A673 (cell line): ENCODE data around the gene DCAF16. TPM values are rescaled to one million over a fixed set of nuclear protein-coding genes. Genes with fewer than 3 reads are reported as not detected.
A peak's percentile ranks its signal among the peaks of the same experiment; 100 is the strongest.

Experiments
- BruUV-seq: library from RNA; stranded (reverse); fragments of 400-500 nt; replicated peaks from 2 replicates; lab custom pipeline; 2021; lab: Mats Ljungman, UMichigan
- CTCF ChIA-PET: fragments of 300-600 bp; sonication (Branson Sonifier 250); formaldehyde crosslinking; loops from one replicate; lab custom pipeline; 2022; ENCODE audit warnings: antibody characterized with exemption; lab: Charles Lee
- POLR2A ChIA-PET: fragments of 300-600 bp; sonication (Branson Sonifier 250); formaldehyde crosslinking; loops from one replicate; lab custom pipeline; 2022; ENCODE audit warnings: antibody characterized with exemption; ENCODE audit not compliant: low non-redundant PET; lab: Charles Lee
- DNase-seq: peaks from one replicate; pipeline ENCODE4 v3.0.0-alpha.2; 2015; ENCODE audit warnings: low spot score
- H3K27ac ChIP-seq: fragments of 200-600 bp; sonication (generic); 2 replicates; pipeline ENCODE4 v1.5.1; 2016; ENCODE audit warnings: mixed run types, low read depth, mild to moderate bottlenecking, mixed read lengths, antibody characterized with exemption, low read length; ENCODE audit not compliant: poor library complexity, severe bottlenecking
- H3K27me3 ChIP-seq: fragments of 200-600 bp; sonication (generic); replicated peaks from 2 replicates; pipeline ENCODE4 v1.6.1; 2017; ENCODE audit warnings: mixed run types, low read depth, mild to moderate bottlenecking, mixed read lengths, antibody characterized with exemption, low read length; ENCODE audit not compliant: insufficient read depth, poor library complexity
- H3K36me3 ChIP-seq: fragments of 200-600 bp; sonication (generic); 2 replicates; pipeline ENCODE4 v1.6.1; 2016; ENCODE audit warnings: mixed run types, mild to moderate bottlenecking, mixed read lengths, antibody characterized with exemption, low read length; ENCODE audit not compliant: insufficient read depth, poor library complexity, severe bottlenecking
- H3K4me1 ChIP-seq: fragments of 200-600 bp; sonication (generic); 2 replicates; pipeline ENCODE4 v1.6.1; 2017; ENCODE audit warnings: mixed run types, mild to moderate bottlenecking, mixed read lengths, antibody characterized with exemption, low read length; ENCODE audit not compliant: insufficient read depth, poor library complexity, severe bottlenecking
- H3K4me3 ChIP-seq: fragments of 200-600 bp; sonication (generic); 2 replicates; pipeline ENCODE4 v1.5.1; 2016; ENCODE audit warnings: low read depth, mixed run types, mild to moderate bottlenecking, mixed read lengths, low read length; ENCODE audit not compliant: poor library complexity, severe bottlenecking
- H3K9me3 ChIP-seq: fragments of 200-600 bp; sonication (generic); 2 replicates; pipeline ENCODE4 v1.6.1; 2016; ENCODE audit warnings: mixed run types, low read depth, mild to moderate bottlenecking, mixed read lengths, antibody characterized with exemption, low read length; ENCODE audit not compliant: poor library complexity, severe bottlenecking
- EZH2 ChIP-seq: fragments of 200-600 bp; sonication (generic); IDR thresholded peaks from 2 replicates; pipeline ENCODE4 v1.6.1; 2017; ENCODE audit warnings: borderline replicate concordance, low read depth, mild to moderate bottlenecking, mixed read lengths, antibody characterized with exemption, low read length; ENCODE audit not compliant: poor library complexity, severe bottlenecking
- intact Hi-C: fragments of 100-400 bp; cut with micrococcal nuclease; formaldehyde crosslinking; loops from one replicate; pipeline ENCODE4 v1.10.0; 2022; ENCODE audit not compliant: unreplicated experiment
- total RNA-seq: library from RNA; stranded (reverse); gene quantifications from 2 replicates; pipeline ENCODE4 v1.2.3, GENCODE V29; 2021
- TF ChIP-seq, protein P1 (sequence below): fragments of 300-800, 200-600 bp; sonication (generic); conservative IDR thresholded peaks from 2 replicates; pipeline ENCODE4 v1.5.1; 2017; ENCODE audit warnings: low read depth, mild to moderate bottlenecking, antibody characterized with exemption, low read length, moderate library complexity, mixed read lengths

Gene DCAF16
- total RNA-seq, 1 experiment from 2014 or later, result 59.5 TPM

DNA sequence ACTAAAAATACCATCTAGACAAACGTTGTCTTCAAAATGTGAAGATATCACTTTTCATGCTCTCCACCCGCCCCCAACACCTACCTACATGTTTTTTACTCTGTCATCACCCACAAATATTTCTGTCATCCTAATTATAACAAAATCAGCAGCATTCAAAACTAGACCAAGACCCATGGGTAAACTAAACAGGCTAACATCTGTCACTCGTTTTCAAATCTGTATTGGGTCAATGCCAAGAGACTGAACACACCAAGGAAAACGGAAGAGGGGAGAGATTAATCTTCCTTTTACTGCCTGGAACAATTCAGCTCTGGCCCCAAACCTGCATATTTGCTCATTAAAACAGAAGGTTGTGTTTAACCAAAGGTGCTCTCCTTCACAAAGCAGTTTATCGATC, 46.6 kb downstream of the DCAF16 start:
- peak; percentile 48 for DNase-seq
- Histone ChIP-seq H3K4me1 (no peaks in the 10 kb centered on the region), H3K36me3 (no peaks in the 10 kb centered on the region), H3K27ac (no peak overlapping the region), H3K4me3 (no peak overlapping the region), H3K9me3 (peaks cover 3% of the 10 kb centered on the region), H3K27me3 (no peaks in the 10 kb centered on the region)
- CTCF ChIA-PET, result no interaction called here
- POLR2A ChIA-PET, result no interaction called here
- BruUV-seq, result no TSS peak
- TF ChIP-seq, protein P1, sequence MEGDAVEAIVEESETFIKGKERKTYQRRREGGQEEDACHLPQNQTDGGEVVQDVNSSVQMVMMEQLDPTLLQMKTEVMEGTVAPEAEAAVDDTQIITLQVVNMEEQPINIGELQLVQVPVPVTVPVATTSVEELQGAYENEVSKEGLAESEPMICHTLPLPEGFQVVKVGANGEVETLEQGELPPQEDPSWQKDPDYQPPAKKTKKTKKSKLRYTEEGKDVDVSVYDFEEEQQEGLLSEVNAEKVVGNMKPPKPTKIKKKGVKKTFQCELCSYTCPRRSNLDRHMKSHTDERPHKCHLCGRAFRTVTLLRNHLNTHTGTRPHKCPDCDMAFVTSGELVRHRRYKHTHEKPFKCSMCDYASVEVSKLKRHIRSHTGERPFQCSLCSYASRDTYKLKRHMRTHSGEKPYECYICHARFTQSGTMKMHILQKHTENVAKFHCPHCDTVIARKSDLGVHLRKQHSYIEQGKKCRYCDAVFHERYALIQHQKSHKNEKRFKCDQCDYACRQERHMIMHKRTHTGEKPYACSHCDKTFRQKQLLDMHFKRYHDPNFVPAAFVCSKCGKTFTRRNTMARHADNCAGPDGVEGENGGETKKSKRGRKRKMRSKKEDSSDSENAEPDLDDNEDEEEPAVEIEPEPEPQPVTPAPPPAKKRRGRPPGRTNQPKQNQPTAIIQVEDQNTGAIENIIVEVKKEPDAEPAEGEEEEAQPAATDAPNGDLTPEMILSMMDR, result no peak
- TF ChIP-seq EZH2, result no peak
- intact Hi-C loops, result no loop called here

DNA sequence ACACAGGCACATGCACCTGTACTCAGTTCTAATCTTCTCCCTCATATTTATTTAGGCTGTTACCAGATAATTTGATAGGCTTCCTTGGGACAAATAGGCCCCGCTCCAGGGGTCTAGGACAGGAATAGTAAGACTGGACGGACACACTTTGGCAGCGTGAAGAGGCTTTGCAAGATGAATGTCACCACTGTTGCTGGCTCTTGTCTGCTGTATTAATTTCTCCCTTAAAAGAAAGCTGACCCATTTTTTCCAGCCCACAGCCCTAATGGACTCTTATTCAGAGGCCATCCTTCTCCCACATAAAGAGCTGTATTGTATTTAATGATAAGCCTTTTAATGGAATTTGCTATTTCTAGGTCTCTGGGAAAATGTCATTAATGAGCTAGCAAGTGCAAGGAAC, 47.1 kb downstream of the DCAF16 start:
- TF ChIP-seq EZH2, result no peak
- TF ChIP-seq, protein P1, result no peak
- Histone ChIP-seq H3K27ac (no peak overlapping the region), H3K27me3 (no peaks in the 10 kb centered on the region), H3K36me3 (no peaks in the 10 kb centered on the region), H3K9me3 (peaks cover 3% of the 10 kb centered on the region), H3K4me1 (no peaks in the 10 kb centered on the region), H3K4me3 (no peak overlapping the region)
- BruUV-seq, result no TSS peak
- DNase-seq, result no peak
- ChIA-PET POLR2A (no interaction called here), CTCF (no interaction called here)
- intact Hi-C loops, result no loop called here

DNA sequence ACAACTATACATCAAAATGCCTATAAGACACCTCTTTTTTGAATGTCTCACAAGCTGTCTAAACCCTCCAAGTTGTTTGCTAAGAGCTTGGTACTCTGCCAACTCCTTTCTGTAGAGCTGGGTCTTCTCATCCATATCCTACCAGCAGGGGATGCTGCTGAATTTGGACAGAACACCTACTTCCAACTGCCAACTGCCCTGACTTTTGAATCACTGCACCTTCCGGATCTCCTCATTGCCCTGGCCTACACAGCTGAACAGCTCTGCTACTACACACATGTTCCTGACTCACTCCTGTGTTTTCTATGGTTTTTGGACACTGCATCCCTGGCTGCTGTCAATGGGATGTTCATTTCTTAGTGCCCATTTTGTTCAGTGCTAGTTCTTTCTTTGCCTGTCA, 47.8 kb downstream of the DCAF16 start:
- H3K36me3 ChIP-seq, result no peaks in the 10 kb centered on the region
- ChIA-PET POLR2A (no interaction called here), CTCF (no interaction called here)
- peak; percentile 52 for DNase-seq
- no peak overlapping the region for H3K27ac ChIP-seq
- H3K4me1 ChIP-seq, result no peaks in the 10 kb centered on the region
- no peak overlapping the region for H3K4me3 ChIP-seq
- intact Hi-C loops, result no loop called here
- H3K27me3 ChIP-seq, result no peaks in the 10 kb centered on the region
- TF ChIP-seq, protein P1, result peak; percentile 34; the same call in 1 of the 2 replicates
- TF ChIP-seq EZH2, result no peak
- no TSS peak for BruUV-seq
- H3K9me3 ChIP-seq, result peaks cover 3% of the 10 kb centered on the region
